ENCODE data around the gene TECPR2. TPM values are rescaled to one million over a fixed set of nuclear protein-coding genes. Genes with fewer than 3 reads are reported as not detected.

The TECPR2 gene
- total and polyA plus RNA-seq, 2 of the 13 experiments (the other 11 are each of a cell fraction or from before 2014, with no cell fraction given), result 3.5 to 5.7 TPM

DNA sequence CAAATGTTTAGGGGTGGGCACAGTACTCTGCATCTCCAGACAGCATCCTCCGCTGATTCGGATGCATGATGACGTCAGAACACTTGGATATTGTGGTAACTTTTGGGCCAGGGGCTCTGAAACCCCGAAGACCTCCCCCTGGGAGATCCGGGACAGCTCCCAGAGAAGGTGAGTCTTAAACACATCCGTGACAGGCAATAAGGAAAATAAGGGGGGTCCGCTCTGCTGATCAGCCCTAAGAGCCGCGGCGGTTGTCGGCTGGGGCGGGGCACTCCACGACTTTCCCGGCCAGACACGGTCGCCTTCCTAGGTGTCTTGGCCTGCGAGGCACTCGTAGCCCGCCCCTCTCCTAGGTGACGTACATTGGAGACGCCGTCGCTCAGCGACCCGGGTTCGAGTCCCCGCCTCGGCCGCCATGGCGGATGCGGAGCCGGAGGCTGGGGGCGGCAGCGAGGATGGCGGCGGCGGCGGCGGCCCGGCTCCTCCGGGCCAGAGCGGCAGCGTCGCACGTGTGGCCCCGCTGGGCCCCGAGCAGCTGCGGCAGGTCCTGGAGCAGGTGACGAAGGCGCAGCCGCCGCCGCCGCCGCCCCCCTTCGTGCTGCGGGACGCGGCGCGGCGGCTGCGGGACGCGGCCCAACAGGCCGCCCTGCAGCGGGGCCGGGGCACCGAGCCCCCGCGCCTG, 43.2 kb upstream of the TECPR2 start, which contains the start of gene ZNF839 (continued):
- TF ChIP-seq, protein P1, sequence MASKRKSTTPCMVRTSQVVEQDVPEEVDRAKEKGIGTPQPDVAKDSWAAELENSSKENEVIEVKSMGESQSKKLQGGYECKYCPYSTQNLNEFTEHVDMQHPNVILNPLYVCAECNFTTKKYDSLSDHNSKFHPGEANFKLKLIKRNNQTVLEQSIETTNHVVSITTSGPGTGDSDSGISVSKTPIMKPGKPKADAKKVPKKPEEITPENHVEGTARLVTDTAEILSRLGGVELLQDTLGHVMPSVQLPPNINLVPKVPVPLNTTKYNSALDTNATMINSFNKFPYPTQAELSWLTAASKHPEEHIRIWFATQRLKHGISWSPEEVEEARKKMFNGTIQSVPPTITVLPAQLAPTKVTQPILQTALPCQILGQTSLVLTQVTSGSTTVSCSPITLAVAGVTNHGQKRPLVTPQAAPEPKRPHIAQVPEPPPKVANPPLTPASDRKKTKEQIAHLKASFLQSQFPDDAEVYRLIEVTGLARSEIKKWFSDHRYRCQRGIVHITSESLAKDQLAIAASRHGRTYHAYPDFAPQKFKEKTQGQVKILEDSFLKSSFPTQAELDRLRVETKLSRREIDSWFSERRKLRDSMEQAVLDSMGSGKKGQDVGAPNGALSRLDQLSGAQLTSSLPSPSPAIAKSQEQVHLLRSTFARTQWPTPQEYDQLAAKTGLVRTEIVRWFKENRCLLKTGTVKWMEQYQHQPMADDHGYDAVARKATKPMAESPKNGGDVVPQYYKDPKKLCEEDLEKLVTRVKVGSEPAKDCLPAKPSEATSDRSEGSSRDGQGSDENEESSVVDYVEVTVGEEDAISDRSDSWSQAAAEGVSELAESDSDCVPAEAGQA (IDR thresholded peaks at IDR 0.05; ENCODE audit: low read depth), result peak; percentile 86
- TF ChIP-seq, protein P1 (CRISPR knock-in tag; IDR thresholded peaks at IDR 0.05; ENCODE audit: borderline replicate concordance), result no peak
- TF ChIP-seq NR1H2 (CRISPR knock-in tag; IDR thresholded peaks at IDR 0.05; ENCODE audit: borderline replicate concordance, low read depth), result no peak
- no peak for TF ChIP-seq SCMH1 (CRISPR knock-in tag; IDR thresholded peaks at IDR 0.05; ENCODE audit: borderline replicate concordance)
- TF ChIP-seq, protein P2, sequence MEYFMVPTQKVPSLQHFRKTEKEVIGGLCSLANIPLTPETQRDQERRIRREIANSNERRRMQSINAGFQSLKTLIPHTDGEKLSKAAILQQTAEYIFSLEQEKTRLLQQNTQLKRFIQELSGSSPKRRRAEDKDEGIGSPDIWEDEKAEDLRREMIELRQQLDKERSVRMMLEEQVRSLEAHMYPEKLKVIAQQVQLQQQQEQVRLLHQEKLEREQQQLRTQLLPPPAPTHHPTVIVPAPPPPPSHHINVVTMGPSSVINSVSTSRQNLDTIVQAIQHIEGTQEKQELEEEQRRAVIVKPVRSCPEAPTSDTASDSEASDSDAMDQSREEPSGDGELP (IDR thresholded peaks at IDR 0.05; ENCODE audit: borderline replicate concordance, low read depth), result 0 out of 2 replicates have a peak, but pooled peaks have one; percentile 21
- TF ChIP-seq ZNF441 (CRISPR knock-in tag; IDR thresholded peaks at IDR 0.05; ENCODE audit: borderline replicate concordance), result no peak
- peak; percentile 30; the same call in 1 of the 2 replicates for TF ChIP-seq RAD21 (CRISPR knock-in tag; IDR thresholded peaks at IDR 0.05)
- TF ChIP-seq ATRX (CRISPR knock-in tag; IDR thresholded peaks at IDR 0.05; ENCODE audit: borderline replicate concordance), result no peak
- no peak for TF ChIP-seq FOSL1 (CRISPR knock-in tag; IDR thresholded peaks at IDR 0.05; ENCODE audit: borderline replicate concordance)
- peak; percentile 80; the same call in 1 of the 2 replicates for TF ChIP-seq KLF12 (CRISPR knock-in tag; IDR thresholded peaks at IDR 0.05; ENCODE audit: borderline replicate concordance)
- no peak for TF ChIP-seq REL (CRISPR knock-in tag; conservative IDR thresholded peaks at IDR 0.05)
- TF ChIP-seq AGO2 (optimal IDR thresholded peaks at IDR 0.05; ENCODE audit: low read depth, low read length), result peak; percentile 87
- TF ChIP-seq ZNF790 (CRISPR knock-in tag; IDR thresholded peaks at IDR 0.05; ENCODE audit: borderline replicate concordance), result no peak
- TF ChIP-seq, protein P3, sequence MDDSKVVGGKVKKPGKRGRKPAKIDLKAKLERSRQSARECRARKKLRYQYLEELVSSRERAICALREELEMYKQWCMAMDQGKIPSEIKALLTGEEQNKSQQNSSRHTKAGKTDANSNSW (CRISPR knock-in tag; IDR thresholded peaks at IDR 0.05; ENCODE audit: borderline replicate concordance), result no peak
- TF ChIP-seq, protein P4, sequence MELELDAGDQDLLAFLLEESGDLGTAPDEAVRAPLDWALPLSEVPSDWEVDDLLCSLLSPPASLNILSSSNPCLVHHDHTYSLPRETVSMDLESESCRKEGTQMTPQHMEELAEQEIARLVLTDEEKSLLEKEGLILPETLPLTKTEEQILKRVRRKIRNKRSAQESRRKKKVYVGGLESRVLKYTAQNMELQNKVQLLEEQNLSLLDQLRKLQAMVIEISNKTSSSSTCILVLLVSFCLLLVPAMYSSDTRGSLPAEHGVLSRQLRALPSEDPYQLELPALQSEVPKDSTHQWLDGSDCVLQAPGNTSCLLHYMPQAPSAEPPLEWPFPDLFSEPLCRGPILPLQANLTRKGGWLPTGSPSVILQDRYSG (CRISPR knock-in tag; IDR thresholded peaks at IDR 0.05), result 0 out of 2 replicates have a peak, but pooled peaks have one; percentile 52
- no peak; the same call in 1 of the 2 replicates for TF ChIP-seq KDM5A (IDR thresholded peaks at IDR 0.05; ENCODE audit: borderline replicate concordance, low read length)
- peak; percentile 50; the same call in 1 of the 2 replicates for TF ChIP-seq NR2C2 (CRISPR knock-in tag; IDR thresholded peaks at IDR 0.05; ENCODE audit: borderline replicate concordance)
- 0 out of 2 replicates have a peak, but pooled peaks have one; percentile 45 for TF ChIP-seq ZNF329 (CRISPR knock-in tag; IDR thresholded peaks at IDR 0.05; ENCODE audit: low read depth)
- TF ChIP-seq TCF12 (IDR thresholded peaks at IDR 0.05), result no peak
- TF ChIP-seq TCF12 (CRISPR knock-in tag; IDR thresholded peaks at IDR 0.05), result no peak
- no peak for TF ChIP-seq PHF5A (CRISPR knock-in tag; IDR thresholded peaks at IDR 0.05; ENCODE audit: low read depth, unreplicated experiment)
- no peak for TF ChIP-seq ZFP37 (CRISPR knock-in tag; IDR thresholded peaks at IDR 0.05; ENCODE audit: borderline replicate concordance)
